HG03108 (cell line): ENCODE data around the gene MUC3A.
A peak's percentile ranks its signal among the peaks of the same experiment; 100 is the strongest.

ENCODE experiments used
- ATAC-seq: cut with Tn5 transposase; IDR thresholded peaks from one replicate; pipeline ENCODE4 v1.9.1; 2021; ENCODE audit warnings: moderate library complexity; ENCODE audit not compliant: unreplicated experiment

Gene MUC3A

DNA sequence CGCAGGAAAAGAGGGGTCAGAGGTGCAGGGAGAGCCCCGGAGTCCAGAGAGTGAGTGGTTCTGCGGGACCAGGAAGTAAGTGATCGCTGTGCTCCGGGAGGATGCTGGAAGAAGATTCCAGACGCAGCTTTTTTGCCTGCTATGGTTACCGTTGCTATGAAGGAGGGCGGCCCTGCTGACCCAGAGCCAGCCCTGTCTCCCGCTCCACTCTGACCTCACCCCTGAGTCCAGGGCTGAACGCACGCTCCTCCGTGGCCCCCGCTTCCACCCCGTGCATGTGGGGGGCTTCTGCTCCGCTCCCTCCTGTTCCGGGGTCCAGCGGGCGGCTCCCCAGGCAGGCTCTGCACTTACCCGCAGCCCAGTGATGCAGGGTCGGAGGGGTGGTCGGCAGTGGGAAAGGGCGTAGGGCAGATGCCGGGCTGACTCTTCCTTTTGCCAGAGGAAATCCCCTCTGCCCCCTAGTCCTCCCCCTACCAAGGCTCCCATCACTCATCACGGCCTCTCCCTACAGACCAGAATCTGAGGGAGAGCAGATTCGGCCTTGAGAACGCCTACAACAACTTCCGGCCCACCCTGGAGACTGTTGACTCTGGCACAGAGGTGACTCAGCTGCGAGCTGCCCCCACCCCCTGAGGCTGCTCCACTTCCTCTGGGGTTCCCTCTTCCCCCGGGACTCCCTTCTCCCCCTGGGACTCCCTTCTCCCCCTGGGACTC is 67.9 kb downstream of the MUC3A start:
- ATAC-seq, result peak; percentile 77
